Ishikawa (cell line): ENCODE data around the gene BCAN.

Experiments
- CEBPB ChIP-seq: IDR thresholded peaks from 2 replicates; pipeline ENCODE4 v1.6.1; 2012
- CREB1 ChIP-seq: IDR thresholded peaks from 2 replicates; pipeline ENCODE4 v1.6.1; 2012; ENCODE audit warnings: low read depth
- EGR1 ChIP-seq: IDR thresholded peaks from 2 replicates; pipeline ENCODE4 v1.6.1; 2012
- EP300 ChIP-seq: IDR thresholded peaks from 2 replicates; pipeline ENCODE4 v1.6.1; 2012; ENCODE audit warnings: borderline replicate concordance
- FOXM1 ChIP-seq: IDR thresholded peaks from 2 replicates; pipeline ENCODE4 v1.6.1; 2012; ENCODE audit warnings: low read depth, borderline replicate concordance
- MAX ChIP-seq: IDR thresholded peaks from 2 replicates; pipeline ENCODE4 v1.6.1; 2012
- NFIC ChIP-seq: IDR thresholded peaks from 2 replicates; pipeline ENCODE4 v1.6.1; 2012
- RAD21 ChIP-seq: IDR thresholded peaks from 2 replicates; pipeline ENCODE4 v1.6.1; 2012; ENCODE audit warnings: low read depth
- REST ChIP-seq: IDR thresholded peaks from 2 replicates; pipeline ENCODE4 v1.6.1; 2012; ENCODE audit warnings: low read depth, mild to moderate bottlenecking
- TAF1 ChIP-seq: IDR thresholded peaks from 2 replicates; pipeline ENCODE4 v1.6.1; 2012; ENCODE audit warnings: low read depth, mild to moderate bottlenecking
- TCF12 ChIP-seq: IDR thresholded peaks from 2 replicates; pipeline ENCODE4 v1.6.1; 2012; ENCODE audit warnings: low read depth
- TEAD4 ChIP-seq: IDR thresholded peaks from 2 replicates; pipeline ENCODE4 v1.6.1; 2012
- USF1 ChIP-seq: IDR thresholded peaks from 2 replicates; pipeline ENCODE4 v1.6.1; 2012
- YY1 ChIP-seq: IDR thresholded peaks from 2 replicates; pipeline ENCODE4 v1.6.1; 2012; ENCODE audit warnings: low read depth
- ZBTB7A ChIP-seq: IDR thresholded peaks from 2 replicates; pipeline ENCODE4 v1.6.1; 2012; ENCODE audit warnings: low read depth

BCAN gene

GRCh38 chr1:156629823-156630449, 12.0 kb upstream of the BCAN start:
- no peak for TF ChIP-seq YY1
- TF ChIP-seq CEBPB: no peak
- no peak for TF ChIP-seq EGR1
- no peak for TF ChIP-seq MAX
- TF ChIP-seq REST: no peak
- TF ChIP-seq TCF12: no peak
- TF ChIP-seq NFIC: no peak
- no peak for TF ChIP-seq TEAD4
- TF ChIP-seq CREB1: no peak
- TF ChIP-seq FOXM1: no peak
- no peak for TF ChIP-seq RAD21

- TF ChIP-seq ZBTB7A (no peak), EGR1 (no peak), NFIC (no peak), RAD21 (no peak), CREB1 (no peak), TCF12 (no peak), YY1 (no peak), EP300 (no peak)
Observed at GRCh38 chr1:156632355-156632754, 9.6 kb upstream of the BCAN start.

GRCh38 chr1:156638189-156638985, 3.5 kb upstream of the BCAN start:
- no peak for TF ChIP-seq NFIC
- no peak for TF ChIP-seq REST
- no peak for TF ChIP-seq ZBTB7A
- no peak for TF ChIP-seq YY1
- TF ChIP-seq CREB1: no peak
- no peak for TF ChIP-seq MAX
- no peak for TF ChIP-seq TCF12
- no peak for TF ChIP-seq TAF1
- TF ChIP-seq TEAD4: no peak

GRCh38 chr1:156639601-156640101, 2.3 kb upstream of the BCAN start:
- TF ChIP-seq RAD21 (no peak), MAX (no peak), ZBTB7A (no peak), REST (no peak), TCF12 (no peak), CEBPB (no peak), EP300 (no peak), CREB1 (no peak), TEAD4 (no peak), TAF1 (no peak), FOXM1 (no peak), USF1 (no peak), NFIC (no peak), YY1 (no peak)
